HG02798 (cell line): ENCODE results near the gene PQBP1.
A peak's percentile ranks its signal among the peaks of the same experiment; 100 is the strongest.

Experiments
- ATAC-seq: cut with Tn5 transposase; IDR thresholded peaks from one replicate; pipeline ENCODE4 v1.9.1; 2021; ENCODE audit warnings: mild to moderate bottlenecking; ENCODE audit not compliant: unreplicated experiment, poor library complexity

PQBP1 gene

DNA sequence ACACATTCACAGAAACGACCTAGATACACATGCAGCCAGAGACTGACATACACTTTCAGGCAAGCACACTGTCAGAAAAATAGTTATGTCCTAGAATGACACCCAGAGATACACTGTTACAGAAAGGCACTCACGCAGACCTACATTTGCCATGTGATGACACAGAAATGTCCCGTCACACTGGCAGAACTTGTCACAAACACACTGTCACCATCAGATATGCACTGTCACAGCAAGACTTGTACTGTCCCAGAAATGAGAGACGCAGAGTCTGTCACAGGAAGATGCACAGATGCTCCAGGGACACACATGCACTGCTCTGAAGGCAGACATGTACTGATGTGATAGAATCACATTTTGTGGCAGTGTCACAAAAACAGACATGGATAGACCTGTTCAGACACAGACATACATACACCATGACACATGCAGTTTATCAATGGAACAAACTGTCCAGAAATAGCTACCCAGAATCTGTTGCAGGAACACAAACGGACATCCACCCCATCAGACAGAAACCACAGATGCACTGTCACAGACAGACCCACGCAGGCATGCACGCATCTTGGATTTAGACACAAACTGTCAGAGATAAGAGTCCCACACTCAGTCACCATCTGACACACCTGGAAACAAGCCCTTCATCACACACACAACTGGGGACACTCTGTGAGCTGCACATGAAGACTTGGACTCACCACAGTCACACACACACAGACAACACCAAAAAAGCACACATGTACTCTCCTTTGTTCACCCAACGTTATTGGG, 22.4 kb downstream of the PQBP1 start:
- no peak for ATAC-seq

DNA sequence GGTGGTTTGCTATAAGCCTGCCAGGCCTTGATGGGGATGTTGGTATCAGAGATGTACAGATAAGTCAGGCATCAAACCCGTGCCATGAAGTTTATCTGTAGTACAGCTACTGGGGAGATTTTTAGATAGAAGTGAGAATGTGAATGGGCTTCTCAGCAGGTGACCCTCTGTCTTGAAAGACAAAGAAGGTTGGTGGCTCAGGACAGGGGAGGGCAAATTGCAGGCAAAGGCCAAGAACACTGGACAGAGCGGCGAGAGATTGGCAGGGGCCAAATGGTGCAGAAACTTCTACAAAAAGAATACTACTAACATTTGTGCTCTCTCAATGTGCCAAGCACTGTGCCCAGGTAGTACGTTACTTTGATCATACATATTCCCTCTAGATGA, 23.0 kb downstream of the PQBP1 start:
- no peak for ATAC-seq

DNA sequence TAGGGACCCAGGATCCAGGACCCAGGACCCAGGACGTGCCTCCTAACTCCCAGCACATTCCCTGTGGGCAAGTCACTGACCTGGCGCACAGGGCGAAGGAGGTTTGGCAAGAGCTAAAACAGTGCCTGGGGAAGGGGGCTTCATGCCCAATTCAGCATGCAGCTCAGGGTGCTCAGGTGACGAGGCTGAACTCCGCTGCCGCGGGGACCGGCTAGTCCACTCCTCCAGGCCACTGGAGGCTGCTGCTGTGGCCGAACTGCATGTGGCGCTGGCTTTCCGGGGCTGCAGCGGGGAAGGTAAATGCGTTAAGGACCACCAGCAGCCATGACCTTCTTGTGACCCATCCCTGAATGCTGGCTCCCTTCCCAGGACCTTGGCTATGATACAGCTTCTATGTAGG, 26.0 kb downstream of the PQBP1 start:
- ATAC-seq: no peak

DNA sequence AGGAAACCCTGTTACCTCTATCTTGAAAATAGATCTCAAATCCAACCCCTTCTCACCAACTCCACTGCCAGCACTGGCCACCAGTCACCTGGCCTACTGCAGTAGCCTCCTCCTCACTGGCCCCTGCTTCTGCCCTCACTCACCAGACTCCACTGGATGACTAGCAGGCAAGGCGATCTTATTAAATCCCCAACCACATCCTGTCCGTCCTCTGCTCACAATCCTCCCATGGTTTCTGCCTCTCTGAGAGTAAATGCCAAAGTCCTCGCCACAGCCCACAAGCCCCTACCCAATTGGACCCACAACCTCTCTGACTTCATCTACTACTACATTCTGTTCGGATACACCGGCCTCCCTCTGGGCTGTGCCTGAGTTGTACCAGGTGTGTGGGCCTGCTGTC, 26.5 kb downstream of the PQBP1 start:
- no peak for ATAC-seq

DNA sequence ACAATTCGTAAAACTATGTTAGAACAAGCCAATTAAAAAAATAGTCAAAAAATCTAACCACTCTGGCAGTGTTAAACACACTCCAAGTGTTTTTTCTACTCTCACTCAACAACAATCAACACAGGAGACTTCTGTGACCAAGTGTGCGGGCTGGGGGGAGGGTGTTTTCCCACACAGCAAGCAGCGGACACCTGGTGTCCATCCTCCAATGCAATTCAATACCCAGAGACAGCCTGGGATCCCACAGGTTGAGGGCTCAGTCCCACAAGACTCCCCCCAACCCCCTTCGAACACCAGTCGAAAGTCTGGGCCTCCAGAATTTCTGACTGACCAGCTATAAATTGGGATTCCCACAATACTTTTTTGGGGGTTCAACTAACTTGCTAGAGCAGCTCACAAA, 29.4 kb downstream of the PQBP1 start:
- ATAC-seq: no peak

DNA sequence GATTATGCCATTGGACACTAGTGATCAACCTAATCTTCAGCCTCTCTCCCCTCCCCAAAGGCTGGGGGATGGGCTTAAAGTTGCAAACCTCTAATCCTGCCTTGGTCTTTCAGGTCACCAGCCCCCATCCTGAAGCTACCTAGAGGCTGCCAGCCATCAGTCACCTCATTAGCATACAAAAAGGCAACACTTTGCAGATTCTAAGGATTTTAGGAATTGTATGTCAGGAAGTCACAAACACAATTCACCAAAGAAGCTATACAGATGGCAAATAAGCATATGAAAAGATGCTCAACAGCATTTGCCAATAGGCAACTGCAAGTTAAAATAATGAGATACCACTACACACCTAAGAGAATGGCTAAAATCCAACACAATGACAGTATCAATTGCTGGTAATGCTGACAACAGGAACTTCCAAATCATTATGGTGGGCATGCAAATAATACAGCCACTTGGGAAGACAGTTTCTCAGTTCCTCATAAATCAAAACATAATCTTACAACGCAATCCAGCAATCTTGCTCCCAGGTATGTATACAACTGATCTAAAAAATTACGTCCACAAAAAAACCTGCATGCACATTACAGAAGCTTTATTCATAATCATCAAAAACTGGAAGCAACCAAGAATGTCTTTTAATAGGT, 30.1 kb downstream of the PQBP1 start:
- no peak for ATAC-seq

DNA sequence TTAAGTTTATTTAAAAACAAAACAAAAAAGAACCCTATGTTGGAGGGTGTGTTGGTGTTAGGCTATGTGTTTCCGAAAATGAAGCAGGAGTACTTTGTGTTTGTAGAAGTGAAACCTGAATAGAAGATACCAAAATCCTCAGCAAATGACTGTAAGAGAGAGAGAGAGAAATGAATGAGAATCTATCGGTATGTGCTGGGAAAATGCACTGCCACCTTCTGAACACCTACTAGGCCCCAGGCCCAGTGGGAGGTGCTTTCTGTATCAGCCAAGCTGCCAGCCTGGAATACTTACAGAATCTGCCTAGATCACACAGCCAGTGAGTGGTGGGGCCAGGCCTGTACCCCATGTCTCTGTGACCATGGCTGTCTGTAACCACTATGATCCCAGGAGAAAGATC, 36.0 kb downstream of the PQBP1 start:
- no peak for ATAC-seq

DNA sequence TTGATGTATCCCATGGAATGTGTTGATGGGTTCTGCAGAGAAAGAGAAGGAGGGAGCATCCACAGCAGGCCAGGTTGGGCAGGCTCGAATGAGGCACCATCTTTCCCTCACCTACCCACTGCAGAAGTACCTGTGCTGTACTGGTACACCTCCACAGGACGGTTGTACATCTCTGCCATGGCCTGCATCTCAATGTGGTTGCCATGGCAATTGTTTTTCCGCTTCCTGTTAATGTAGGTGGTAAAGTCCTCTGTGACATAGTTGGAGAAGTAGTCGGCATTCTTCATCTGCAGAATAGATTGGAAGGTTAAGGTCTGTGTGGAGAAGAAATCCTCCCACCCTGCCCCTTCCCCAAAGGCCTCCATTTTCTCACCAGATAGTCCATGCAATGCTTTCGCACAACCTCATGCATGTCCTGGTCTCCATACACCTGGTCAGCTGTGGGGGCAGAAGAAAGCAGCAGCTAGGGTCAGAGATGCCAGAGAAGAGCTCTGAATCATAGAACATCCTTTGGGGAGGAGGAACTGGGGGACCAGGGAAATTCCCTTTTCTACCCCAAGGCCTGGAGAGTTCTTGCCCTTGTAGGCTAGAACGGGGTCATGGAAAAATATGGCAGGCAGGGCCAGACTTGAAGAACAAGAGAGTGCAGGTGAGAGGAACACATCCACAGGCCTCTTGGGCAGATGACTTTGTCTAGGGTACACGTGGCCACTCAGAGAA, 37.0 kb downstream of the PQBP1 start:
- ATAC-seq: no peak

DNA sequence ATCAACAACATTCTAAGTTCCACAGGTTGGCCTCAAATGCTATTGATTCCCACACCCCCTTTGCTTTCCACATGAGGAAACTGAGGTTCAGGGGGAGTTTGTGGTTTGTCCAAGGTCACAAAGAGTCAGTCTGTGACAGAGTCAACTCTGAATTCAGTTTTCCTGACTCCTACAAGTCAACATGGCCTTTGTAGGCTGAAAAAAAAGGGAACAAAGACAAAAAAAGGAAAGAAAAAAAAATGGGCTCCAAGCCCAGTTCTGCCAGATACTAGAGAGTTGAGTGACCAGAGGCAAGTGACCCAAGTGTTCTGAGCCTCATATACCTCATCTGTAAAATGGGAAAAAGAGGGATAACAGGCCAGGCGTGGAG, 37.6 kb downstream of the PQBP1 start:
- ATAC-seq: no peak

DNA sequence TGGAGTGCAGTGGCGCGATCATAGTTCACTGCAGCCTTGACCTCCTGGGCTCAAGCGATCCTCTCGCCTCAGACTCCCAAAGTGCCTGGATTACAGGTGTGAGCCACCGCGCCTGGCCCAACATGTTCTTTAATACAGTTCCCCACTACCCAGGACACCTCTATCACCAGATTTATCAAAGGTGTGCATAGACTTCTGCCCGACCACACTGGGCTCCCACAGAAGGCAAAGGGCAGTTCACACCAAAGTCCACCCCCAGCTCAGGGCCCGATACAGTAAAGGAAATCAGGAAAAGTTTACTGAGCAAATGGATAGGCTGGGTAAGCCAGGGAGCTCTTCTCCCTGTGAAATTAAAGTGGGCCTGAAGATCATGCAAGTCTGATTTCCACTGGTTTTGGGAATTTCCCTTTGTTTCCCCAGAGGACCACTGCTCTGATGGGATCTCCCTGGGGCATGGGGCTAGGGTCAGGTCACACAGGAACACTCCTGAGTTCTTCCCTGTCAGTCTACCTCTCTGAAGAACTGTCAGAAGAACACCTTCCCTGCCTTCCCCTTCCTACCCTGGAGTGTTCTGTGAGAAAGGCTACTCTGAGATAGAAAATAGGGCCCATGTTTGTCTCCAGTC, 38.8 kb downstream of the PQBP1 start:
- no peak for ATAC-seq

DNA sequence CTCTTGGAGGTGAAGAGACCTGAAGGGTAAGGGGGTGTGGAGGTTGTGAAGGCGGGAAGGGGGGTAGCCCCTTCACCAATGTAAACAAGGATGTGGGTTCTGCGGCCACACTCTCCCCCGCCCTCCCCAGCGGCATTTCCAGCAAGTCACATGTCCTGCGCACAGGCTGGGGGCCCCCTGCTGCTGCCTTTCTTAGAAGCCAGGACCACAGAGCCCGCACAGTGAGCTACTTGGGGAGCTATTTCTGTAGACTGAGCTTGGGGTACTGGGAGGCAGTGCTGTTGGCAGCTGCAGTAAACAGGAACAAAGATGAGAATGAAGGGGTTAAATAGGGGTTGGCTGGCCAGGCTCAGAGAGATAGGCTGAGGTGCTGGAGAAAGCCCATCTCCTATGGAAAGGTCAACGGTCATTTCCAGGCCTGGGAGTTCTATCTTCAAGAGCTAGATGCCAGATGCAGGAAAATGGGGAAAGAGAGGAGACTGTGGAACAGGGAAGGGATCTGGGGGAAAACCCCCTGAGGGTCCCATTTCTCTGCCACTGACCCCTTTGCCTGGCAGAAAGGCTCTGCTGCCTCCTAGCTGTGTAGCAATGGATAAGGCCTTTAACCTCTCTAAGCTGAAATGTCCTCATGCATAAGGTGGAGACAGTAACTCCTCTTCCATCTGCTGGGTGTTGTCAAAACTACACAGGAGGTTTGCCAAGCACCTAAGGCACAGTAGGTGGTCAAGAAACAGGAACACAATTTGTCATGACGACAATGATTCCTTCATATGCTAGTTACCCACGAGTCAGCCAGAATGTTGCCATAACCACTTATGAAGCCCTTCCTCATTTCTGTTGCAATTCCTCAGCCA, 39.6 kb downstream of the PQBP1 start:
- peak; percentile 61 for ATAC-seq

DNA sequence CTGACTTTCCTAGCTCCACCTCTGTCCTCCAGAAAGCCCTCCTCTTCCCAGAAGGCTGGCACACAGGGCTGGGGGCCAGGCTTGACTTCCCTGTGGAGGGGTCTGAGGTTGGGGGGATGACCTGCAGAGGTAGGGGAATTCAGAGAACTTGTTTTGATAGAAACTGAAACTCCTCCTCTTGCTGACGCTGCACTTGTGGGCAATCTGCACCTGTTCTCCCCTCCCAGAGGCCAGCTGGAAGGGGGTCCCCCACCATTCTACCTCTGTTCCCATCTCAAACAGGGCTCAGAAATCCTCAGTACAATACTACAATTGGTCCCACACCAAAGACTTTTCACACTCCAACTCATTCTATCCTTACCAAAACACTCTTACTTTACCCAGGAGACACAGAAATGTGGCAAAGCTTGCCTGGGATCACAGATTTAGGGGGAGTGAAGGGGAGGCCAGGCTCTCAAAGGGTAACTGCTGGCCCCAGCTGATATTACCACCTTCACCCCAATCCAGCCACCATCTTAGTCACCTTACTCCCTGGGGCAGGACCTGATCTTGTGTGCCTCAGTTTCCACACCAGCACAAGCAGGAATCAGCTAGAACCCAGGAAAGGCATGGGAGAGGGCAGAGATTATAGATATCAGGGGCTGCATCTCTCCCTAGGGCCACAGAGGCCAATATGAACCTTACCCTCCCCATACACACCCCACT, 41.1 kb downstream of the PQBP1 start:
- peak; percentile 63 for ATAC-seq

DNA sequence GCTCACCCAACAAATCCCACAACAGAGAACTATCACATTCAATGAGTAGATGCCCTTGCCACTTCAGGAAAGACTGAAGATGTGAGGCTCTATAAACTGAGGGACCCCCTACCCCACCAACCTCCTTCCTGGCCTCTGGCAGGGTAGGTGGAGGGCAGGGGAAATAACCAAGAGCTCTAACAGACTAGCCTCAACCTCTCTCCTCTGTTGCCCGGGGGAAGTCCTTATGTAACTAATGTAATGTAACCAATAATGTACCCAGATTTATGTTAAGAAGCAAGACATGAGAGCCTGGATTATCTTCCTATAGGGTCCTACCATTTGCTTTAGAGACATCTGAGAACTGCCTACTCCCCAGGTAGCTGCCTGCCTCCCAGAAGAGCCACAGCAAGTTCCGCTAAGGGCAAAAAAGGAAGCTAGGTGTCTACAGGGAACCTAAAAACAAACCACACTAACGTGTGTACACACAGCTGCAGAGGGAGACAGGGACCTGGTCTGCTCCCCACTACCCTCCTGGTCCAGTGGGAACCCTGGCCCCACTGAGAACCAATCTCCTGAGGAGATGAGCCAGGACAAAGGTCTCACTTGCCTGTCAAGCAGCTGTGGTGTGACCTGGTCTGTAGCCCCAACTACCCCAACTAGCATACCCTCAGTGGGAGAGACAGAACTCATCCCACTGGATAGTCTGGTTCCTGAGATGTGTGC, 41.9 kb downstream of the PQBP1 start:
- no peak for ATAC-seq

DNA sequence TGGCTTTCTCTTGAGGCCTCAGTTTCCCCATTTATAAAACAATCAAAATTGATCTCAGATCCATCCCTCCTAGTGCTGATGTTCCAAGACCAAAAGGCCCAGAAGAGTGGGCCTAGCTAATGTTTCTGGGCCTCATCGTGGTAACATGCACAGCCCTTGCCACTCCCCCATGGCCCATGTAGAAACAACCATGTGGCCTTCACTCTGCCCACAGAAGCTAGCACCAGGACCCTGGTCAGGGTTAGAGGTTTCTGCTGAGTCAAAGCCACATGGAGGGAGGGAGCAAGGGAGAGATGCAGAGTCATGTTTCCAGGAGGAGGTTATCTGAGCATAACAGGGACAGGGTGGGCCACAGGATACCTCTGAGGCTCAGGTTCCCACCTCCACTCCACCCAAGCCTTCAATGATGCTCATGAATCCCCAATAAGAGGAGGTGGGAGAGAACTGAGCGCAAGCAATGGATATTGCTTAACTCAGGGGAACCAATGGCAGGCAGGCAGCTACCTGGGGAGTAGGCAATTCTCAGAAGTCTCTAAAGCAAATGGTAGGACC, 42.8 kb downstream of the PQBP1 start:
- ATAC-seq: no peak

DNA sequence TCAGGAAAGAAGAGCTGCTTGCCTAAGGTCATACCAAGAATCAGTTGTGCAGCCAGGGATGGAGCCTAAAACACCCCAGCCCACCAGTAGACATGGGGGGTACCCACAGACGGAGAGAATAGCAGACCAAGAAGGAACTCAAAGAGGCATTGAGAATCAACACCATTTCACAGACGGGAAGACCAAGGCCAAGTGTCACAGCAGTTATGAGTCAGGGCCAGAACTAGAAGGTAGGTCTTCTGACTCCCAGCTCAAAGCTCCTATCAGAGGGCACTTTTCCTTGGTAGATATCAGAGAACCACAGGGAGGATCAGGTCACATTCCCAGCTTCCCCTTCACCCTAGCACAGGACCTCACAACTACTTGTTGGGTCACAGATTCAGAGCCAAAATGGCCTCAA, 45.2 kb downstream of the PQBP1 start:
- ATAC-seq: no peak

DNA sequence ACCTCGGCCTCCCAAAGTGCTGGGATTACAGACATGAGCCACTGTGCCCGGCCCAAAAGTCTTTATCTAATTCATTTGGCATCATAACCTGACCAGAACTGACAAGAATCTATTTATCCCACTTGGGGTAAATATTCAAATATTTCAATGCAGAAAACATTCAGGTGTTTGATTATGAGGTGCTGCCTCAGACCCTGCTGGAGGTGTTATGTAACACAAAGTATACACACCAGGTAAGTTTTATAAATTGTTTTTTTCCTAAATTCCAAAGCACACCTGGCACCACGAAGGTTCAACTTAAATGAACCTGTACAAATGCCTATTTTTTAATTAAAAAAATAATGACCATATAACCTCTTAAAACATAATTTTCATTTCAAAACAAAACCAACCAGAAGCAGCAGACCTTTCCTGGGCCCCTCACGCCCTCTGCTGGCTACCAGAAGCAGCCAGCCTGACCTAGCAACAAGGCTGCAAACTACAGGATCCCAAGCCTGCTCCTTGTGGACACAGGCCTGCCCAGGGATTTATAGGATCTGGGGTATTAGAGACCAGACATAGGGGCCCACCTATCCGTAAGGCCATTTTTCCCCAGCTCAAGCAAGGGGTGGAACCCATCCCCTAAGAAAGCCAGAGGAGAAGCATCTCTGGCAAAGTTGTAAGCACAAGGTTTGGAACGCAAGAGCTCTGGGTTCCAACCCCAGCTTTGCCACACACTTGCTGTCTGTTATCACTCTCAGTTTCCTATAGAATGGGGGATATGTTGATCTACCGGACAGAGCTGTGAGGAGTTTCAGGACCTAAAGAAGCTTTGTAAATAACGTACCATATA, 48.0 kb downstream of the PQBP1 start:
- ATAC-seq: no peak

DNA sequence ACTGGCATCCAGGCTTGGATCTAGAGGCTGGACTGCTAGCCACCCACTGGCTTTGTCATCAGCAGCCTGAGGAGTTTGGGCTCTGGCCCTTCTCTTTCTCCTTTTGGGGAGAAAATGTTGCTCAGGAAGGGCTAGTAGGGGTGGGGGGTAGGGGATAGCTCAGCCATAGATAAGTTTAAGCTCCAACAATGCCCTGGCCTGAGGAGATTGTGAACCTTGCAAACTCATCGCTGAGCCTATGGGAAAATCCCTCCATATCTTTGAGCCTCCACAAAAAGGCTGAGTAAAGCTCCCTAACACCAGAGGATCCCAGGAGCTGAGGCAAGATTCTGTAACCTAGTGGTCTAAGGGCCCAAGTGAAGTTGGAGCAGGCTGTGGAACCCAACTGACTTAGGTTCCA, 50.9 kb downstream of the PQBP1 start:
- ATAC-seq: no peak
